HepG2 (cell line): Measurements from ENCODE around the gene PALM3. TPM values are rescaled to one million over a fixed set of nuclear protein-coding genes. Genes with fewer than 3 reads are reported as not detected.

Experiments
- ARNT2 ChIP-seq: sonication (generic); formaldehyde crosslinking; IDR thresholded peaks from 2 replicates; pipeline ENCODE4 v1.8.0; 2022; ENCODE audit warnings: mild to moderate bottlenecking, low read depth, missing genetic modification reagents, moderate library complexity
- ATF6 ChIP-seq: sonication (generic); formaldehyde crosslinking; conservative IDR thresholded peaks from 2 replicates; pipeline ENCODE4 v1.4.0; 2020; ENCODE audit warnings: missing genetic modification reagents
- BRD4 ChIP-seq: sonication (generic); formaldehyde crosslinking; IDR thresholded peaks from 2 replicates; pipeline ENCODE4 v1.4.0; 2020; ENCODE audit warnings: missing genetic modification reagents
- CBX1 ChIP-seq: IDR thresholded peaks from one replicate; pipeline ENCODE4 v1.6.1; 2016; ENCODE audit warnings: antibody characterized with exemption, low read depth
- E2F2 ChIP-seq: sonication (generic); formaldehyde crosslinking; IDR thresholded peaks from 2 replicates; pipeline ENCODE4 v1.4.0; 2020; ENCODE audit warnings: missing genetic modification reagents, borderline replicate concordance
- ETV5 ChIP-seq: IDR thresholded peaks from 2 replicates; pipeline ENCODE4 v1.6.1; 2018; ENCODE audit warnings: missing biosample characterization, missing genetic modification reagents, inconsistent platforms, borderline replicate concordance
- HDAC6 ChIP-seq: fragments of 200-600 bp; sonication (generic); IDR thresholded peaks from 2 replicates; pipeline ENCODE4 v1.7.0; 2017; ENCODE audit warnings: mild to moderate bottlenecking, antibody characterized with exemption, low read length, low read depth
- JARID2 ChIP-seq: sonication (generic); formaldehyde crosslinking; IDR thresholded peaks from 2 replicates; pipeline ENCODE4 v1.8.1; 2023; ENCODE audit warnings: missing genetic modification reagents, inconsistent platforms; ENCODE audit not compliant: insufficient replicate concordance
- MTA3 ChIP-seq: sonication (generic); formaldehyde crosslinking; IDR thresholded peaks from 2 replicates; pipeline ENCODE4 v1.4.0; 2020; ENCODE audit warnings: missing genetic modification reagents
- NPAS2 ChIP-seq: sonication (generic); formaldehyde crosslinking; IDR thresholded peaks from 2 replicates; pipeline ENCODE4 v1.8.0; 2022; ENCODE audit warnings: mild to moderate bottlenecking, missing genetic modification reagents, borderline replicate concordance
- YEATS4 ChIP-seq: sonication (generic); formaldehyde crosslinking; IDR thresholded peaks from 2 replicates; pipeline ENCODE4 v1.4.0; 2020; ENCODE audit warnings: missing genetic modification reagents, borderline replicate concordance
- ZBTB8A ChIP-seq: sonication (generic); formaldehyde crosslinking; IDR thresholded peaks from 2 replicates; pipeline ENCODE4 v1.4.0; 2020; ENCODE audit warnings: mild to moderate bottlenecking, low read depth, missing genetic modification reagents, borderline replicate concordance
- ZNF484 ChIP-seq: sonication (generic); formaldehyde crosslinking; IDR thresholded peaks from 2 replicates; pipeline ENCODE4 v1.5.1; 2020; ENCODE audit warnings: mild to moderate bottlenecking, low read depth, missing genetic modification reagents, borderline replicate concordance
- ZNF589 ChIP-seq: sonication (generic); formaldehyde crosslinking; conservative IDR thresholded peaks from 2 replicates; pipeline ENCODE4 v1.8.0; 2022; ENCODE audit warnings: mild to moderate bottlenecking, moderate library complexity, missing genetic modification reagents
- ZNF746 ChIP-seq: sonication (generic); formaldehyde crosslinking; IDR thresholded peaks from 2 replicates; pipeline ENCODE4 v1.8.0; 2022; ENCODE audit warnings: mild to moderate bottlenecking, missing genetic modification reagents
- ZNF768 ChIP-seq: sonication (generic); formaldehyde crosslinking; IDR thresholded peaks from 2 replicates; pipeline ENCODE4 v1.4.0; 2020; ENCODE audit warnings: missing genetic modification reagents
- ZSCAN25 ChIP-seq: sonication (generic); formaldehyde crosslinking; IDR thresholded peaks from 2 replicates; pipeline ENCODE4 v1.8.0; 2022; ENCODE audit warnings: mild to moderate bottlenecking, missing genetic modification reagents
- ZZZ3 ChIP-seq: sonication (generic); formaldehyde crosslinking; IDR thresholded peaks from 2 replicates; pipeline ENCODE4 v1.4.0; 2020; ENCODE audit warnings: missing genetic modification reagents, mild to moderate bottlenecking, borderline replicate concordance
- polyA plus RNA-seq, 8 experiments: library from polyadenylated mRNA; depleted of rRNA in 3 of 8; stranded (reverse) in 7 of 8; unstranded in 1 of 8; fragments of >200 nt; fragmentation: Illumina TruSeq in 4 of 8; extraction: Trizol in 4 of 8; gene quantifications; 2 replicates each; pipeline versions ENCODE4 v1.2.1 to v1.2.3, GENCODE V29; 2011 to 2016; ENCODE audit warnings: low read depth in 4 of 8, missing spikeins in 1 of 8, mixed read lengths in 1 of 8; ENCODE audit not compliant: insufficient read depth in 1 of 8
- total RNA-seq, 5 experiments: library from RNA; depleted of rRNA; stranded (reverse); fragments of >200 nt; fragmentation: Illumina TruSeq; extraction: Trizol; gene quantifications; 2 replicates each; pipeline ENCODE4 v1.2.3, GENCODE V29; 2016; ENCODE audit warnings: low read depth in 1 of 5
- TF ChIP-seq, protein P1 (sequence below): sonication (generic); formaldehyde crosslinking; IDR thresholded peaks from 2 replicates; pipeline ENCODE4 v1.8.0; 2022; ENCODE audit warnings: mild to moderate bottlenecking, missing genetic modification reagents, borderline replicate concordance
- TF ChIP-seq, protein P2 (sequence below): sonication (generic); formaldehyde crosslinking; IDR thresholded peaks from 2 replicates; pipeline ENCODE4 v1.4.0; 2020; ENCODE audit warnings: mild to moderate bottlenecking, missing genetic modification reagents
- TF ChIP-seq, protein P3 (sequence below): sonication (generic); formaldehyde crosslinking; IDR thresholded peaks from 2 replicates; pipeline ENCODE4 v1.8.0; 2023; ENCODE audit warnings: mild to moderate bottlenecking, missing genetic modification reagents

PALM3 gene
- total and polyA plus RNA-seq, 2 of the 13 experiments (the other 11 are each of a cell fraction or from before 2014, with no cell fraction given): 0.79 to 2.4 TPM

DNA sequence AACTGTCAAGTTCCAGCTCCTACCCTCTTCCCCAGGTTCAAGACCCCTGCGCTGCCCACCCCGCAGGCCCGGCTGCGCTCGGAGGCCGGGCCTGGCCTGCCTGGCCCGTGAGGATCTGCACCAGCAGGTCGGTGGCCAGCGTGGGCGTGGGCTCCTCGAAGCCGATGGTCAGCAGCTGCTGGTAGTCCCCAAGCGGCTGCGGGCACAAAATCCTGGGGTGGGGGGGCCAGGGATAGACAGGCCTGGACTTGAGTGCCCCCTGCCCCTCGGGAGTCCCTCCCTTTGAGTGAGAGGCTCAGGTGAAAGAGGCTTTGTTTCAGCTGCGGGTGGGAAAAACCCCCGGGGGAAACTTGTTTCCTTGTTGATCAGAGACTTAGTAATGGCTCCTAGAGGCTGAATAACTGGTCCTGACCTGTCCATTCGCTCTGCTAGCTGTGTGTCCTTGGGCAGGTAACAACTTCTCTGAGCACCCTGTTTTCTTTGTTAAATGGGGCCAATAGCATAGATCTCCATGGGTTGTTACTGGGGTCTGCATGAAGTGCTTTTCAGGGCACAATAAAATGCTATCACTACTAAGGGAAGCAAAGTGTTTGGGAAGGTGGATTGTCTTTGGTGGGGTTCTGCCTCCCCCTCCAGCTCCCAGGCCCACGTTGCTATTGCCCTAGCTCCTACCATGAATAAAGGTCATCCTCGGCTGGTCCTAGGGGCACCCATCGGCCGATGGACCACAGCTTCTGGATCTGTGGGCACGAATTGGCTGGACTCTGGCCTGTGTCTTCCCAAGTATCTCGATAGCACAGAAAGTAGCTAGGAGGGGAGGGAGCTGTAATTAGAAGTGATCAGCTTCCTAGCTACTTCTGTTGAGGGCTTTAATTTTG is 20.2 kb upstream of the PALM3 start (continued):
- TF ChIP-seq ATF6: no peak
- TF ChIP-seq JARID2 (CRISPR knock-in tag): no peak
- TF ChIP-seq MTA3 (CRISPR knock-in tag): no peak
- no peak for TF ChIP-seq E2F2 (CRISPR knock-in tag)
- TF ChIP-seq BRD4: no peak
- TF ChIP-seq CBX1: no peak
- peak; percentile 88 for TF ChIP-seq ZNF768 (CRISPR knock-in tag)
- no peak for TF ChIP-seq ZNF589
- TF ChIP-seq ZSCAN25 (CRISPR knock-in tag): no peak
- TF ChIP-seq ZBTB8A (CRISPR knock-in tag): no peak
- no peak for TF ChIP-seq HDAC6
- no peak for TF ChIP-seq YEATS4 (CRISPR knock-in tag)
- 0 out of 2 replicates have a peak, but pooled peaks have one; percentile 67 for TF ChIP-seq ZNF484 (CRISPR knock-in tag)
- TF ChIP-seq ZNF746 (CRISPR knock-in tag): 0 out of 2 replicates have a peak, but pooled peaks have one; percentile 9
- no peak for TF ChIP-seq NPAS2 (CRISPR knock-in tag)
- no peak for TF ChIP-seq ZZZ3 (CRISPR knock-in tag)
- TF ChIP-seq ETV5 (CRISPR knock-in tag): no peak
- TF ChIP-seq, protein P1, sequence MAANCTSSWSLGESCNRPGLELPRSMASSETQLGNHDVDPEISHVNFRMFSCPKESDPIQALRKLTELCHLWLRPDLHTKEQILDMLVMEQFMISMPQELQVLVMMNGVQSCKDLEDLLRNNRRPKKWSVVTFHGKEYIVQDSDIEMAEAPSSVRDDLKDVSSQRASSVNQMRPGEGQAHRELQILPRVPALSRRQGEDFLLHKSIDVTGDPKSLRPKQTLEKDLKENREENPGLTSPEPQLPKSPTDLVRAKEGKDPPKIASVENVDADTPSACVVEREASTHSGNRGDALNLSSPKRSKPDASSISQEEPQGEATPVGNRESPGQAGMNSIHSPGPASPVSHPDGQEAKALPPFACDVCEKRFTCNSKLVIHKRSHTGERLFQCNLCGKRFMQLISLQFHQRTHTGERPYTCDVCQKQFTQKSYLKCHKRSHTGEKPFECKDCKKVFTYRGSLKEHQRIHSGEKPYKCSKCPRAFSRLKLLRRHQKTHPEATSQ (CRISPR knock-in tag): no peak
- TF ChIP-seq, protein P2, sequence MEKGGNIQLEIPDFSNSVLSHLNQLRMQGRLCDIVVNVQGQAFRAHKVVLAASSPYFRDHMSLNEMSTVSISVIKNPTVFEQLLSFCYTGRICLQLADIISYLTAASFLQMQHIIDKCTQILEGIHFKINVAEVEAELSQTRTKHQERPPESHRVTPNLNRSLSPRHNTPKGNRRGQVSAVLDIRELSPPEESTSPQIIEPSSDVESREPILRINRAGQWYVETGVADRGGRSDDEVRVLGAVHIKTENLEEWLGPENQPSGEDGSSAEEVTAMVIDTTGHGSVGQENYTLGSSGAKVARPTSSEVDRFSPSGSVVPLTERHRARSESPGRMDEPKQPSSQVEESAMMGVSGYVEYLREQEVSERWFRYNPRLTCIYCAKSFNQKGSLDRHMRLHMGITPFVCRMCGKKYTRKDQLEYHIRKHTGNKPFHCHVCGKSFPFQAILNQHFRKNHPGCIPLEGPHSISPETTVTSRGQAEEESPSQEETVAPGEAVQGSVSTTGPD (CRISPR knock-in tag): no peak
- TF ChIP-seq ARNT2 (CRISPR knock-in tag): 0 out of 2 replicates have a peak, but pooled peaks have one; percentile 19
- TF ChIP-seq, protein P3, sequence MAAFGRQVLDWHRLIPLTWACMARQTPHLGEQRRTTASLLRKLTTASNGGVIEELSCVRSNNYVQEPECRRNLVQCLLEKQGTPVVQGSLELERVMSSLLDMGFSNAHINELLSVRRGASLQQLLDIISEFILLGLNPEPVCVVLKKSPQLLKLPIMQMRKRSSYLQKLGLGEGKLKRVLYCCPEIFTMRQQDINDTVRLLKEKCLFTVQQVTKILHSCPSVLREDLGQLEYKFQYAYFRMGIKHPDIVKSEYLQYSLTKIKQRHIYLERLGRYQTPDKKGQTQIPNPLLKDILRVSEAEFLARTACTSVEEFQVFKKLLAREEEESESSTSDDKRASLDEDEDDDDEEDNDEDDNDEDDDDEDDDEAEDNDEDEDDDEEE (CRISPR knock-in tag): no peak
